GM12892 (cell line): Measurements from ENCODE around the gene BORCS5.

Experiments
- POLR2A ChIP-seq: IDR thresholded peaks from 2 replicates; pipeline ENCODE4 v1.6.1; 2011; ENCODE audit warnings: low read depth, low read length, control low read depth
- POLR2AphosphoS5 ChIP-seq: IDR thresholded peaks from 2 replicates; pipeline ENCODE4 v1.6.1; 2011; ENCODE audit warnings: low read depth, low read length, control low read depth

DNA sequence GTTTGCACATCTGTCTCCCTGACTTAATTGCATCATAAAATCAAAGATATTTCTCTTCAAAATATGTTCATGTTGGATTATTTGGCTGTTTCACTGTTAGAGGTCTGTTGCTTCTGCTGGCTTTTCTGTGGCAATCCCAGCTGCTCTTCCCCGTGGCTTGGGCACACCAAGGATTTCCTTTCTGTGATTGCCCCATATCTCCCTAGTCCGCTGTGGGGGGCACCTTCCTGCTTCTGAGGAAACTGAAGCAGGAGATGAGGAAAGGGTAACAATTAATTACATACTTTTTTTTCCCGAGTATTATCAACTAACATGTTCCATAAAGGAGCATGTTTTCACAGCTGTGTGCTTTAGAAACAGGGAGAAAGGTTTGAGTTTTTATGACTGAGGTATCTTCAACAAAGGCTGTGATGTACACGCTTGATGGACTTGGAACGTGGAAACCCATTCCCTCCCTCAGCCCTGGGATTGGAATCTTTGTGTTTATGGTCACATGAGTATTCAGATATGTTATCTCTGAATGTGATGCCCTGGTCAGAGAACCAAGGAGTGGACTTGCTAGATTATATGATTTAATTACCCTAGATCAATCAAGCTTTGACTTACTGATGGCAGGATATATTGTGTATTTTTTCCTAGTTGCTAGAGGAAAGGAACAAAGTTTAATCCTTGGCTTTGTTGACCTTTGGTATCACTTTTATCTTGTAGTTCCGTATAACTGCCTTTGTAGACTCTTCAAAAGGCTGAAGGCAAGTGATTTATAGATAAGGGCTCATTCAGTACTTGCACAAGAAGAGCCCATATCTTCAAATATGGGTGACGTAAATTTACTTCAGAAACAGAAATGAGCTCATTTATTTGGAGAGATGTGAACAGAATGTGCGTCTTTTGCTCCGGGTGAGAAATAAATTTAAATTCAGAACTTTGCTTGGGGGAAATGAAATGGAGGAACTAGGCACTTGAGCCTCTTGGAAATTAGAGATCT lies 46.7 kb downstream of the BORCS5 start:
- TF ChIP-seq POLR2A: no peak
- TF ChIP-seq POLR2AphosphoS5: no peak
